ENCODE data around the gene GLB1L.

DNA sequence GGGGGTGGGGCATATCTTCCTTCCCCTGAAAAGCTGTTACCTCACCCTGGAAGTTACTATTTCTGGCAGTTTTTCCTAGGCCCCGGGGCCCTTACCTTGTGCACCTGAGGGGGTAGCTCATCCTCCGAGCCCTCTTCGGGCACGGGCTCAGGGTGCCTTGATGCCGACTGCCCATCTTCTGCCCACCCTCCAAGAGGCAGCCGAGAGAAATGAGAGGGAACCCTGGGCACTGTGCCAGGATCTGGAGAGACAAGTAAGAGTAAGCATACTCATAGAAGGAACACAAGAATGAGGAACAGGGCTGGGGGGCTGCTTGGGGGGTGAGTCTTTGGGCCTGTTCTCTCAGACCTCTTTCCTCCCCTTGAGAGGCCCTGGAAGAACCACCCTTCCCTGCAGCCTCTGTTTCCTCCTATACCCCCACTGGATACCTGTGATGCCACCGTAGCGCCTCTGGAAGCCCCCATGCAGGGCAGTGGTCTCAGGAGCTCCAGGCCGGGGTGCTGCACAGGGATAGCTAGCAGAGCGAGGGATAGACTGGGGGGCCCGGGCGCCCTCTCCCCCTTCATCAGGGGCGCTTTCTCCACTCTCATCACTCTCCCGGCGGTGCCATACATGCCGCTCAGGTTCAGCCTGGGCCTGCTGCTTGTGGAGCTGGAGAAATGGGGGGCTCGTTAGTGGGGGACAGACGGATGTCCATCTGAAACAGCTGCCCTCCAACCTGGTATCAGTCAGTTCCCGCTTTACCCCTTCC, 24.4 kb downstream of the GLB1L start:
- TF ChIP-seq POLR2AphosphoS5 (IDR thresholded peaks at IDR 0.05; ENCODE audit: low read depth, low read length) (no peak), TAF1 (IDR thresholded peaks at IDR 0.05; ENCODE audit: borderline replicate concordance, low read depth, low read length) (no peak), POLR2A (IDR thresholded peaks at IDR 0.05; ENCODE audit: low read depth, low read length) (no peak)
